KG1 (cell line): ENCODE data around the gene VGF.
A peak's percentile ranks its signal among the peaks of the same experiment; 100 is the strongest.
"Not testable (repeated sequence)": the region's sequence is repeated elsewhere in the genome, so short reads cannot be mapped to it uniquely, and the experiment has no call there.

Experiments
- DNase-seq: peaks from one replicate; lab custom pipeline; 2025; lab: John Stamatoyannopoulos, UW

Gene VGF

DNA sequence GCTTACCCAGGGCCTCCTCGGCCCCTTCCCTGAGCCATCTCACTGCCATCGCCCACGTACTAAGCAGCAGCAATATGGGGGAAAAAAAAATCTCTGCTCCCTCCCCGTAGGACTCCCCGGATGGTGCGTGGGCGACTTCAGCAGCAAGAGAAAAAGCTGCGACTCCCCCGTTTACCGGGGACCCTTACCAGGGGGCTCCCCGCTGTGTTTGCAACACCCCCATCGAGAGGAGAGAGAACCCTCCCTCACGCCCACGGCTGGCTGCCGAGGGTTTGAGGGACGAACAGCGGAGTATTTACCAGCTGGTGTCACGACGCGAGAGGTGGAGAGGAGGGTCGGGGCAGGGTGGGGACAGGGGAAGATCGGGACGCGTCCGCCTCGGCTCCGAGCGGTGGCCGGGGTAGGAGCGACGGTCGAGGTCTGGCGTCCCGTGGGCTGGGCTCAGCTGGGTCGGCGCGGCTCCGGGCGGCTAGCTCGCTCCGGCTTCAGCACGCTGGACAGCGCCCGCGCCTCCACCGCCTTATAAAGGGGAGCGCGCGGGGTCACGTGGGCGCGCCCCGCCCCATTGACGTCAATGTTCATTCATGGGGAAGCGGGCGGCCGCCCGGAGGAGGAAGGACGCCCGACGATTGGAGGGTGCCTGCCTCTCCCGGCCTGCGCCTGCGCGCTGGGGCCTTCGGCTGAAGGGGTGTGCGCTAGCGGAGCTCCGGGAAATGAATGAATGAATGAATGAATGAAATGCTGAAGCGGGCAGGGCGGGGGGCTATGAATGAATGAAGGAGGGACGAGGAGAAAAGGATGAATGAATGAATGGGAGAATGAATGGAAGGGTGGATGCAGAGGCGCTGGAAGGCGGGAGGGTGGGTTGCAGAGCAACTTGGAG lies at the start of gene VGF:
VGF (minus strand) TSS at position 495 of the 883 bp plus-strand sequence. CDS start 726 bp downstream, outside the sequence.
- peak; percentile 13 for DNase-seq

DNA sequence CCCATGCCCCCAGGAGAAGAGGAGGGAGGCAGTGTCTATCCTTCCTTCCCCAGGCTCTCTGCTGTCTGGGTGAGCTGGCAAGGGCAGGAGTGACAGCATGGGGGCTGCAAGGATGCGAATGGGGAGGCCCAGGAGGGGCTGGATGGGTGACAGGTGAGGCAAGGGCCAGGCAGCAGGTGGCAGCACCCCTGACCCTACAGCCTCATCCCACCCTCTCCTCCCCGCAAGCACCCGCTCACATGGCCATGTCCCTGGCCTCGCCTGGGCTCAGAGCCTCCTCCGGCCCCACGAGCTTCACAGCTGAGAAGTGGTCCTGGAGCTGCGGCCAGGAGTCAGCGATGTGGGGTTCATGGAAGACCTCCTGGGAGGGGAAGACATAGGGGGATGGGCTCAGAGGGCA lies 46.6 kb upstream of the VGF start:
- DNase-seq = no peak

DNA sequence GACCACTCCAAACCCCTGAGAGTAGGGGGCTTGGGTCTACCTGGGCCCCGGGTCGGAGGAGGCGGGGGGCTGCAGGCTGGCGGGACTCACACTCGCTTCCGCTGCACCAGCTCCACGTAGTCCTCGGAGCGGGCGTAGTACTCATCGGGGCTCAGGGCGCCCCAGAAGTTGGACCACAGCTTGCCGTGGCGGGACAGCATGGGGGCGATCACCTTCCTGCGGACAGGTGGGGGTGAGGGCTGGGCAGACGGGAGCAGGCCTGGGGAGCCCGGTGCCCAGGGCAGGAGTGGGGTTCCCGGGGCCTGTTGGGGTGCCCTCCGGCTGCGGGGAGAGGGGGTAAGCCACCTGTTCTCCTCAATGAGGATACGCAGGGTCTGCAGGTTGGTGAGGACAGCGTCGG lies 46.1 kb upstream of the VGF start:
- no peak for DNase-seq

DNA sequence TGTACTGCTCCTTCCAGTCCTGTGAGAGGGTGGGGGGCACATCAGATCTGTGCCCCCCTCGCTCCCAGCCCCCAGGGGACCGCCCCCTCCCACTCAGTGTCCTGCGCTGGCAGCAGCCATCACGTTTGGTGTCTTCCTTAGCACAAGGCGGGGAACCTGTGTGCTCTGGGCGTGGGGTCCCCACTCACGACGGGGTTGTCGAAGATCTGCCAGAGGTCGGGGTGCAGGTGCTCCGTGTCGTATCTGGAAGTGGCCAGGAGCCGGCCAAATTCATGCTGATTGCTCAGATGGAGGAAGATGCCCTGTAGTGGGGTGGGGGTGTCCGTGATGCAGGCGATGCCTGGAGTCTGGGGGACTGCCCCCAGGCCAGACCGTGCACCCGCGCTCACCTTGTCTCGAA lies 44.8 kb upstream of the VGF start:
- no peak for DNase-seq

DNA sequence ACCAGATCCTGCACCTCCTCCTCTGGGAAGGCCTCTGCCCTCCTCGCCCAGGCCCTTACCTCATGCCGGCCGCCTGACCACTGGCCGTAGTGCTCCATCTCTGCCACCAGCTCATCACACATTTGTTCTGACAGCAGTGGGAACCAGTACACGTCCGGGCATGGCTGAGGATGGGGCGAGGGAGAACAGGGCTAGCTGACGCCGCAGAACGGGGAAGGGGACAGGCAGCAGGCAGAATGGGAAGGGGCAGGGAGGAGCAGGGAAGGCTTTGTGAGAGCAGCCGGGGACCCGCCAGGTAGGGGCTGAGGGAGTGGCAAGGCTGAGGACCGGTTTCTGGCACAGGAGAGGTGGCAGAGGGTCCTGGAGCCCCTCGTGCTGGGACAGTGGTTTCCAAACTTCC lies 43.4 kb upstream of the VGF start:
- DNase-seq = no peak

DNA sequence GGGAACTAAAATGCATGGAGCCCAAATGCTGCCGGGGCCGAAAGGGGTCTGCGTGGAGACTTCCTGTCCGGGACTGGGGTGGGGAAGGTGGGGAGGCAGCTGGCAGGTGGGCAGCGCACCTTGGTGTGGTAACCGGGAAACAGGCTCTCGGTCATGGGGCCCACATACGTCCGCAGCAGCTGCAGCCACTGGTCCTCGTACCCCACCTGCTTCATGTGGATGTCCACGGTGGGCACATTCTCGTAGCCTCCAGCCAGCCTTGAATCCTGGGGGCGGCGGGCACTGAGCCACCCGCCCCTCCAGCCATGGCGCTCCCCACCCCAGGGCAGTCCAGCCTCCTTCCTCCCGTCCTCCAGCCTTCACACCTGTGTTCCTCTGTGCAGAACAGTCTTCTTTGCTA lies 42.1 kb upstream of the VGF start:
- no peak for DNase-seq

DNA sequence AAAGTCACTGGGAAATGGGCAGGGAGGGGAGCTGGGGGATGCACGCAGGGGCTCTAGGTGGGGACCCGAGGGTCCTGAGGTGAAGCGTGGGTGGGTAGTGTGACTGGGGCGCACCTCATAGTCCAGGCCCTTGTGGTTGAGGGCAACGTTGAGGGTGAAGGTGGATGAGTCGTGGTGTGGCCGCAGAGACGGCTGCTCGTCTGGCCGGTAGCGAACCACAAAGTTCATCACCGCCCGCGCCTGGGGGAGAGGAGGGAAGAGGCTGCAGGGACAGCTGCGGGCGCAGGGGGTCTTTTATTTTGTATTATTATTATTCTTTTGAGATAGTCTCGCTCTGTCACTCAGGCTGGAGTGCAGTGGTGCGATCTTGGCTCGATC lies 41.3 kb upstream of the VGF start:
- DNase-seq = no peak

DNA sequence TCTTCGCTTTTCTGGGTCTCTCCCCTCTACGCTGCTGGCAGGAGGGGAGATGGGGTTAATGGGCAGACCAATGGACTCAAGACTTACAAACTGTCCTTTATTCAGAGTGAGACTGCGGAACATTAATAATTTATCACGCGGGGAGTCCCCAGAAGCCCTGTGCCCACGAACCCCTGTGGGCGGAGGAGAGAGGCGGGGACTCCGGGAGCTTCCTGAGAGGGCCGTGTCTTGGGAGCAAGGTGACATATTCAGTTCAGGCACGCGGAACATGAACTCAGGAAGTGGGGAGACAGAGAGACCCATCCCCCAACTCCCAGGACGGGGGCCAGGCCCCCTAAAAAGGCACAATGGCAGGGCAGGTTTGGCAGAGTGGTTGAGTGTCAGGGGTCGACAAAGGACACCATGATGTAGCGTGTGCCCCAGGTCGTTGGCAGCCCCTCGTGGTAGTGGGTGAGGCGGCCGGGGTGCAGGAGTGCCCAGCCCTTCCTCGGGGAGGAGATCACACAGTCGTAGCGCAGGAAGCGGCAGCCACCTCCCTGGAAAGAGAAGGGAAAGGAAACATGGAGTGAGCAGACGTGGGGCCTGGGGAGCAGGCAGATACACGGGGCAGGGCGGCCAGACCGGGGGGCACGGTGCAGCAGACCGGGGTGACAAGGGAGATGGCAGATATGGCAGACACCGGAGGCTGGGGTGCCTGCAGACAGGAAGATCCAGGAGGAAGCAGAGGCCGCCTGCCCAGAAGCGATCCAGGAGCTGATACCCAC lies 40.7 kb upstream of the VGF start:
- DNase-seq = no peak

DNA sequence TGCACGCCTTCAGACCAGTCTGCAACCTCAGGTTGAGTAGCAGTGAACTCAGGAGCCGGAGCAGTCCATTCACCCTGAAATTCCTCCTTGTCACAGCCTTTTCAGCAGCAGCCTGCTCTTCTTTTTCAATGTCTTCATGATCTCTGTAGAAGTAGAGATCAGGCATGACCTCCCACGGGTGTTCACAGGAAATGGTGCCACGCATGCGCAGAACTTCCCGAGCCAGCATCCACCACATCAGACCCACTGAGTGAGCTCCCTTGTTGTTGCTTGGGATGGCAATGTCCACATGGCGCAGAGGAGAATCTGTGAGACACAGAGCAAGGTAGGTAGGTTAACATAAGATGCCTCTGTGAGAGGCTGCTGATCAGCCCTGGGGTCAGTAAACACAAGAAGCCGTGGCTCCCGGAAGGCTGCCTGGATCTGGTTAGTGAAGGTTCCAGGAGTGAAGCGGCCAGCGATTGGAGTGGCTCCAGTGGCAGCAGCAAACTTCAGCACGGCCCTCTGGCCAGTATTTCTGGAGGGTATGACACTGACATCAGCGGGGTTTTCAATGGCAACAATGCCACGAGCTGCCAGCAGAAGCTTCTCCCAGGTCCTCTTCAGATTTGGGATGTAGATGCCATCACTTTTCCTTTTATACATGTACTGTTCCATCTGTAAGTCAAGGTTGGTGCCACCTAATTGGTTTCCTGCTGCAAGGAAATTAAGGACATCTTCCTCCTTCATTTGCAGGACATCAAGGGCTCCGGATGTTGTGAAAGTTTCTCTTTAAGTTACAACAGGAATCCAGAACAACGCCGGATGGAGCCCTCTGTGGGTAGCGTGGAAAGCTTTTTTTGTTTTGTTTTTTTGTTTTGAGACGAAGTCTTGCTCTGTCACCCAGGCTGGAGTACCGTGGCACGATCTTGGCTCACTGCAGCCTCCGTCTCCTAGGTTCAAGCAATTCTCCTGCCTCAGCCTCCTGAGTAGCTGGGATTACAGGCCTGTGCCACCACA lies 38.7 kb upstream of the VGF start:
- not testable (repeated sequence) for DNase-seq

DNA sequence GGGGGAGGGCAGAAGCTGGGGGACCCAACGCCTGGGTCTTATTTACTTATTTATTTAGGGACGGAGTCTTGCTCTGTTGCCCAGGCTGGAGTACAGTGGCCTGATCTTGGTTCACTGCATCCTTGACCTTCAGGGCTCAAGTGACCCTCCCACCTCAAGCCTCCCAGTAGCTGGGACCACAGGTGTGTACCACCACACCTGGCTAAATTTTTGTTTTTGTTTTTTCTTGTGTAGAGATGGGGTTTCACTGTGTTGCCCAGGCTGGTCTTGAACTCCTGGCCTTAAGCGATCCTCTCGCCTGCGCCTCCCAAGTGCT lies 37.2 kb upstream of the VGF start:
- no peak for DNase-seq

DNA sequence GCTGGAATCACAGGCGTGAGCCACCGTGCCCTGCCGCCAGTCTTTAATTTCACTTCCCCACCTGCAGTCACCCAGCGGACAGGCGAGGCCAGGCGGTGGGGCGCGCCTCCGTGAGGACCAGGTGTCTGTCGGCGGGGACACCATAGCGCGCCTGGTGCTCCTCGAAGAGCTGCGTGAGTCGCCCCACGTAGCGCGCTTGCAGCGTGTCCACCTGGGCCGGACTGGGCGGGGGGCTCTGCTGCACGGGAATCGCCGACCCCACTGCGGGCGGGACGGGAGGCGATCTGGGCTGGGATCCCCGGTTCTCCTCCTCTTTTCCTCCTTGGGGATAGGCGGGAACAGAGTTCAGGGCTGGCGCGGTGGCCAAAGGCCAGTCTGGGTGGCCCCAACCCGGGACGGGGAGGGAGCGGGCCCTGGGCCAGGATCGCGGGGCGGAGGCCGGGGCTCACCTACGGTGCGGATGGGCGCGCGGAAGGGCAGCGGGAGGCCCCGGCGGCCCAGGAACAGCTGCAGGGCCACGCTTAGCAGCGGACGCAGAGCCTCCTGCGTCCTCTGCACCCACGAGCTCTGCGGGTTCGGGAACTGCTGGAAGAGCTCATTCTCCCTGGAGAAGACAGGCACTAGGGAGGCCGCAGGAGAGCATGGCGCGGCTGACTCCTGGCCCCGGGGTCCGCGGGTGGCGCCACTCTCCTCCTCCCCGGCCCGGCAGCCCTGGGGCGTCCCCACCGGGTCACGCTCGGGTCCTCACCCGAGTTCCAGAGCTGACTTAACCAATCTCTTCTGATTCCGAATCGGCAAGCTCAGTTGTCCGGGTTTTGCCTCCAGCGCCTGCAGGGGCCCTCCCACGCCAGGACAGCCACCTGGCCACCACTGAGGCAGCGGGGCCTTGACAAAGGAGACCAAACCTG lies 36.6 kb upstream of the VGF start:
- no peak for DNase-seq

DNA sequence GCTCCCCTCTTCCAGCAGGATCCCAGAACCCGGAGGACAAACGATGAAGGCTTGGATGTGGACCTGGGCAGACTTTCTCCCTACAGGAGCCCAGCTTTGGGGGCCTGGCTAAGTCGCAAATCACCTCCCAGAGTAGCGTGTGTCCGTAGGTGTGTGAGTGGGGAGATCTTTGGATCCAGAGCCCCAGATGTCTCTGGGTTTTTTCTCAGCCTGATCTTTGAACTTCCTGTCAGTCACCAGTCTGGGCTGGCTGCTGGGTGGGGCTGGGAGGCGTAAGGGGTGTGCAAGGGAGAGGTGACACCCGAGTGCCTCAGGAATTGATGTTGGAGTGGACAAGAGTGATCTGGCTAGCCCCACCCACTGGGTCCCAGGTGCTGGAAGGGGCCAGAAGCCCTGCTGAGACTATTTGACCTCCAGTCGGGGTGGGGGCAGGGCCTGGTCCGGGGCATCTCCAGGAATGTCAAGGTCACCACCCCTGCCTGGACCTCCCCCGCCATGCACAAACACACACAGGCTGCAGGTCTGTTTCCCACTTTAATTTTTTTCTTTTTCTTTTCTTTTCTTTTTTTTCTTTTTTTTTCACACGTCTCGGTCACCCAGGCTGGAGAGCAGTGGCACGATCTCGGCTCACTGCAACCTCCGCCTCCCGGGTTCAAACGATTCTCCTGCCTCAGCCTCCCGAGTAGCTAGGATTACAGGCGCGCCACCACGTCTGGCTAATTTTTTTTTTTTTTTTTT lies 35.7 kb upstream of the VGF start, which contains the start of gene MOGAT3:
MOGAT3 (minus strand) TSS at position 175 of the 738 bp plus-strand sequence. CDS start 182 bp downstream, outside the sequence.
- no peak for DNase-seq

DNA sequence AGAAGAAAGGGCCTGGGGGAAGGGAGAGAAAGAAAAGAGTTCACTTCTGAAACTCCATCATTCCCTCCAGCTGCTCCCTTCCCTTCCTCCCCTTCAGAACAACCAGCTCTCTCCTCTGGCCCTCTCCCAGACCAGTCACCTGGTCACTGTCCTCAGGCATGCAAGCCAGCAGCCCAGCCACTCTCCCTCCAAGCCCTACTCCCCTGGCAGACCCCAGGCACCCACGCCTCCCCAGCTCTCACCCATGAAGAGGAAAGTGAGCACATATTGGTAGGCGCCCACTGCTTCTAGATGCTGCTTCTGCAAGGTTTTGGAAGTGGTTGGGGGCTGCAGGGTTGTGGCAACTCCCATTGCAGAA lies 35.1 kb upstream of the VGF start:
- no peak for DNase-seq

DNA sequence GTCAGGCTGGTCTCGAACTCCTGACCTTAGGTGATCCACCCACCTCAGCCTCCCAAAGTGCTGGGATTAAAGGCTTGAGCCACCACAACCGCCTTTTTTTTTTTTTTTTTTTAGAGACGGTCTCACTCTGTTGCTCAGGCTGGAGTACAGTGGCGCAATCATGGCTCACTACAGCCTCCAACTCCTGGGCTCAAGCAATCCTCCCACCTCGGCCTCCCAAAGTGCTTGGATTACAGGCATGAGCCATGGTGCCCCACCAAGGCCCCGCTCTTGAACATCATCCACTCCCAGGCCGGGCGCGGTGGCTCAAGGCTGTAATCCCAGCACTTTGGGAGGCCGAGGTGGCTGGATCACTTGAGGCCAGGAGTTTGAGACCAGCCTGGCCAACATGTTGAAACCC lies 34.2 kb upstream of the VGF start:
- not testable (repeated sequence) for DNase-seq

DNA sequence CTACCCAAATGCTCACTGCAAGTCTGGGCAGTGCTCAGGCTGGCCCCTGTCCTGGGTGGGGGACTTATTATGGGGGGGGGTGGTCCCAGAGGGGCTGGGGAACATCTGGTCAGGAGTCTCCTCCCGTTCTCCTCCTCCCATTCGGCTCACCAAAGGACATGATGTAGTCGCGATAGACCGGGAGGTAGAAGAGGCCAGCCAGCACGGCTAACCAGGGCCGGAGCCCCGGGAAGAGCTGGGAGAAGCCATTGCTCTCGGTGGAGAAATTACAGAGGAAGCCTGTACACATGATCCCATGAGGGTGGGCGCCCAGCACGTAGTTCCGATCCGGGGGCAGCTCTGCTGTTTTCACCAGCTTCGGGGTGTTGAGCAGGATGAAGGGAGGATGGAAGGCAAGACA lies 33.1 kb upstream of the VGF start:
- DNase-seq = no peak

DNA sequence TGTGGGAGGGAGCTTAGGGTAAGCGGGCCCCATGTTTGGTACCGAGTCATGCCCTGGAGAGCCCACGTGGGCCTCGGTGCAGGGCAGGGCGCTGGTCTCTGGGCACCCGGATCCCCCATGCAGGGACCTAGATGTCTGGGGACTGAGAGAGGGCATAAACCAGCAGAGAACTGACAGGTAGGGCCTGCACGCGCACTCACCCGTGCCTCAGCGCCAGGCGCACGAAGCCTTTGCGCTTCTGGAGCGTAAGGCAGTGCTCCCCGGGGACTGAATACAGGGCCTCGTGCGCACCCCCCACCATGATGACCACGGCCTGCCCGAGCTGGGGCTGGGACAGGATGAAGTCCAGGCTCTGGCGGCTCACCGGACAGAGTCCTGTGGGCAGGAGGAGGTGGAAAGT lies 32.6 kb upstream of the VGF start:
- no peak for DNase-seq

DNA sequence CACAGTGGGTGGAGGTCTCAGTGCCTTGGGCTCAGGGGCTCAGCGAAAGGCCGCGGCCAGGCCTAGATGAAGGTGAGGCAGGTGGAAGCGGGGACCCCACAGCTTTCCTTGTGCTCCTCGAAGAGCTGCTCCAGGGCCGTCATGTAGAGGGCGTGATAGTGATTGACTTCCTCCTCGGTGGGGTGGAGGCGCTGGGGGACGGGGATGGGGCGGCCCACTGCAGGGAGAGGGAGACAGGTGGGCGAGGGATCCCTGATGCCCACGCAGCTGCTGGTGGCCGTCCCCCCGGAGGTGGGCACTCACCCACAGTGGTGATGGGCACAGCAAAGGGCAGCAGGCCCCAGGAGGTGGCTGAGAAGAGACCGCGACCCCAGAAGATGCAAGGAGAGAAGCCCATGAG lies 30.5 kb upstream of the VGF start:
- no peak for DNase-seq

DNA sequence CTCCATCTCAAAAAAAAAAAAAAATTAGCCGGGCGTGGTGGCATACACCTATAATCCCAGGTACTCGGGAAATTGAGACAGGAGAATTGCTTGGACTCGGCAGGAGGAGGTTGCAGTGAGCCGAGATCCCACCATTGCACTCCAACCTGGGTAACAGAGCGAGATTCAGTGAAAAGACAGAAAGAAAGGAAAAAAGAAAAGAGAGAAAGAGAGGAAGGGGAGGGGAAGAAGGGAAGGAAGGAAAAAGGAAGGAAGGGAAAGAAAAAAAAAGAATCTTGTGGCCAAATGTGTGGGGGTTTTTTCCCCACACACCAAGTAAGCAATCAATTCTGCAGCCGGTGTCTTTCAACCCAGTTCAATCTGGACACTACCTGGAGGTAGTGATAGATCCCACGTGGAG lies 23.7 kb upstream of the VGF start:
- DNase-seq = no peak

DNA sequence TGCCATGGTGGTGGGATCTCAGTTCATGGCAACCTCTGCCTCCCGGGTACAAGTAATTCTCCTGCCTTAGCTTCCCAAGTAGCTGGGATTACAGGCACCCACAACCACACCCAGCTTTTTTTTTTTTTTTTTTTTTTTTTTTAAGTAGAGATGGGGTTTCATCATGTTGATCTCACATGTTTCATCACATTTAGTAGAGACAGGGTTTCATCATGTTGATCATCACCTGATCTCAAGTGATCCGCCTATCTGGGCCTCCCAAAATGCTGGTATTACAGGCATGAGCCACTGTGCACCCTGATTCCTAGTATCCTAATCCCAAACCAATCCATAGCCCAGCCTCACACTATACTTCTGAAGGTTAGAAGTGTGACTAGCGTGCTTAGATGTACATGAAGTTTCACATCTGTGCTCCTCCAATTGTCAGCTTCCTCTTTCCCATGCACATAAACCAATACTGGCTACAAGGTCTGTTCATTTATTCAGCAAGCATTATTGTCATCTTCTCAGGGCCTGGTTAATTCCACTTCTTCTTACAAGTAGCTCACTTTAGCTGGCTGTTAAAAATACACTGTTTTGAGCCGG lies 21.6 kb upstream of the VGF start:
- no peak for DNase-seq

DNA sequence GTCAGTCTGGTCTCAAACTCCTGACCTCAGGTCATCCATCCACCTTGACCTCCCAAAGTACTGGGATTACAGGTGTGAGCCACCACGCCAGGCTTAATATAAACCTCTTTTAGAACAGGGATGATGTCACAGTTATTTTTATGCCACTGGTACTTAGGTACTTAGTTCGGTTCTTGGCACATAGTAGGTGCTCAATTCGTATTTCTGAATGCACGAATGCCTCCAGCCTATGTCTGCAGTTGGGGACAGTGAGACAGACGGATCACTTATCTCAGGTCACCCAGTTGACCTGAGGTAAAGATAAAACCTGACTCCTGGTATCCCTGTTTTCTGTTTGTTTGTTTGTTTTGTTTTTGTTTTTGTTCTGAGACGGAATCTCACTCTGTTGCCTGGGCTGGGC lies 20.8 kb upstream of the VGF start:
- DNase-seq = no peak
